Stimulated activated CD8-positive, alpha-beta memory T cell treated with anti-CD3 and anti-CD28 coated beads, Interleukin-12 subunit alpha, Interleukin-12 subunit beta, amount 100 ng/mL, for 4 hours (primary cell): ENCODE data around the gene PLIN4.
"Not testable (repeated sequence)": the region's sequence is repeated elsewhere in the genome, so short reads cannot be mapped to it uniquely, and the experiment has no call there.

Source experiments
- DNase-seq: peaks from one replicate; pipeline ENCODE4 v3.0.0-alpha.2; 2020; ENCODE audit warnings: low read depth

Gene PLIN4

DNA sequence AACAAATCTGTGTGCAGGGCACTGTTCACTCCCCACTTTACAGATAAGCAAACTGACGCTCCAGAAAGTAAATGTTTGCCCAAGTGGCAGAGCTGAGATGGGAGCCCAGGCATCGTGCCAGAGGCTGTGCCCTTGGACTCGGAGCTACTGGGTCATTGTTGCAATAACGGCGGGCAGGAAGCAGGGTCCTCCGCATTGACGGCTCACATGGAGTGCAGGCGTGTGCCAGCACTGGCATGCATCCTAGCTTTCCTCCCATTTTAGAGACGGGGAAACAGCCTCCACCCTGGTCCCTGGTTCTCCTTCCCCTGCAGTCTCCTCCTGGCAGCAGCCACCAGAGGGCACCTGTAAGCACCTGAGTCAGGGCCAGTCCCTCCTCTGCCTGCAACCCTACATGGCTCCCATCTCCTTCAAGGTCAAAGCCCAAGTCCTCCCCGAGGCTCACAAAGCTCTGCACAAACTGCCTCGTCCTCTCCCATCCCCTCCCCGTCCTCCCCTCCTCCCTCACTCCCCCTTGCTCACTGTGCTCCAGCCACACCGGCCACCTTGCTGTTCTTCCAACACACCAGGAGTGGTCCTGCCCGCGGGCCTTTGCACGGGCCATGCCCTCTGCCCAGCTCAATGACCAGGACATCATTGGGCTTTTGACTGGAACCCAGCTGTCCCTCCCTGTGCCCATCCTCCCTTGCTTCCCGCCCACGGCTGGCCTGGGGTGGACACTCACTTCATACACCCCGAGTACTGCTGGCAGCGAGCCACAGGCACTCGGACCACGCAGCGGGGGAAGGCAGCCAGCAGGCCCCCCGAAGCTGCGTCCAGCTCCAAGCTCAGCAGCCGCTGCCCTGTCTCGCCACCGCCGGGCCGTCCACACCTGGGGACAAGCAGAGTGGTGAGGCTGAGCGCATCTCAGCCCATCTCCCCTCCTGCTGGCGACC lies 29.3 kb upstream of the PLIN4 start:
- DNase-seq, result no peak

GRCh38 chr19:4543842-4544647 lies 25.8 kb upstream of the PLIN4 start:
- no peak for DNase-seq

DNA sequence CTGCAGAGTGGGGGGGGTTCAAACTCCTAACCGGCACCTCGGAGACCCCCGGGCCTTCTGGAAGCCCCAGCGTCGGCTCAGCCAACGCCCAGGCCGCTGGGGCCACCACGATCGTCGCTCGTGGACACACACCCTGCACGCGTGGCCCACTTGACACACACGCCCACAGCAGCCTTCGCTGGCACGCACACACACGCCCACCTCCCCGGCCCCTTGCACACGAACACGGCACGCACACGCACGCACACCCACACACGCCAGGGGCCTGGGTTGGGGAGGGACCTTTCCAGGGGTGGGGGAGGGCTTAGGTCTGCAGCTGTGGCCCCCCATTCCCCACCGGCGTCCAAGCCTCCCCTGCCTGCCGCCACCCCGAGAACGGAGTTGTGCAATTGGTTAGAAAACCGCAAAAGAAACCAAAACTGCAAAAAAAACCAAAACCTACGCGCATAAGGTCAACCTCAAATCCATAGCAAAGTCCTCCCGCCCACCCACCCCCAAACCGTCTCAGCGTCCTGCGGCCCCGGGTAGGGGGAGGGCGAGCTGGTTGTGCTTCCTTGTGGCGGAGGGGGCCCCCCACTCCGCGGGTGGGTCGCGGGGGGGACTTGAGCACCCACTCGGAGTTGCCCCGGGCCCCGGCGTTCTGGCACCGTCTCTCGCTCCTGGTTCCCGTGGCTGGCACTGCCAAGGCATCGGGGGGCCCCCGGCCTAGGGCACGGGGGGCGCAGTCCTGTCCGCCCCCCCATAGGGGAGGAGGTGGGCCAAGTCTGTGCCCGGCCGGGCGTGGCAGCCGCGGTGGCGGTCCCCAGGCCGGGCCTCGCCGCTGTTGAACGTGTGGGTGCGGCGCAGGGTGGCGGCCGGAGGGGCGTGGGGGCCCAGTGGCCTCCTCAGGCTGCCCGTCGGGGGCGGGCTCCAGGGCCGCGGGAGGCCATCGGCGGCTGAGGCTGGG lies 24.9 kb upstream of the PLIN4 start:
- no peak for DNase-seq

- DNase-seq, result not testable (repeated sequence)
Observed at GRCh38 chr19:4541806-4542145, 23.5 kb upstream of the PLIN4 start.

- no peak for DNase-seq
Observed at GRCh38 chr19:4541114-4541805, 23.0 kb upstream of the PLIN4 start.

DNA sequence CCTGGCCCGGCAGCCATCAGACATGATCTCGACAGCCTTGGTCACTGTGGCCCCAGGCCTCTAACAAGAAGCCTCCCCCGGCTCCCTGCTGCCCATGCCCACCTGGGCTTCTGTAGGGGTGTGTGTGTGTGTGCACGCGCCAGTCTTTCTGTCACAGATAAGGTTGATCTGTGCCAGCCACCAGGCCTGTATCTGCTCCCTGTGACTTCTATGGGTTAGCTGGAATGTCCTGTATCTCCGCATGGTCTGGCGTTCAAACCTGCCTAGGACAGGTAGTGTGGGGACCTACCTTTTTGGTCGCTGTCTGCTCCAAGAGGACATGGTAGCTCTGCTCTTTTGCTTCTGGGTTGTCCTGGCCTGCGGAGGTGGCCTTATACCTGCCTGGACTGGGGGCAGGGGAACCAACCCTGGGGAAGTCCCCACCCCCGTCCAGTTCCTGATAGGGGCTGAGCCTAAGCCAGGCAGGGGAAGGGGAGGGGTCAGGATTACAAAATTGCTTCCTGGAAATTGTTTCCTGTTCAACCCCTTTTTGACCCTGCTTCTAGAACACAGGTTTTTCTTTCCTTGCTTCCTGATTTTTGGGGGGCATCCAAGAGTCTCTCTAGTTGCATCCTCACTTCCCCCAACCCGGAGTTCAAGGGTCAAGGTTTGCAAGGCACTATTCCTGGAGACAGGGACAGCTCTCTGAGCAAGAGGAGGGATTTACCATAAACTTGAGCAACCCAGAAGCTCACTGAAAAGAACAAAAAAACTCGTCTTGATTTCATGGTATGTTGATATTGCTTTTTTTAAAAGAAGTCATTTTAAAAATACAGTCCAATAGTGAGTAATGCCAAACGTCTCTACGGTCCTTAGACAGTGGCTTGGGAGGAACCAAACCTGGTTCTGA lies 21.7 kb upstream of the PLIN4 start, which contains the start of gene LRG1:
LRG1 (minus strand) TSS at position 344 of the 889 bp plus-strand sequence; CDS start at position 321, 23 bp downstream.
- DNase-seq, result no peak

DNA sequence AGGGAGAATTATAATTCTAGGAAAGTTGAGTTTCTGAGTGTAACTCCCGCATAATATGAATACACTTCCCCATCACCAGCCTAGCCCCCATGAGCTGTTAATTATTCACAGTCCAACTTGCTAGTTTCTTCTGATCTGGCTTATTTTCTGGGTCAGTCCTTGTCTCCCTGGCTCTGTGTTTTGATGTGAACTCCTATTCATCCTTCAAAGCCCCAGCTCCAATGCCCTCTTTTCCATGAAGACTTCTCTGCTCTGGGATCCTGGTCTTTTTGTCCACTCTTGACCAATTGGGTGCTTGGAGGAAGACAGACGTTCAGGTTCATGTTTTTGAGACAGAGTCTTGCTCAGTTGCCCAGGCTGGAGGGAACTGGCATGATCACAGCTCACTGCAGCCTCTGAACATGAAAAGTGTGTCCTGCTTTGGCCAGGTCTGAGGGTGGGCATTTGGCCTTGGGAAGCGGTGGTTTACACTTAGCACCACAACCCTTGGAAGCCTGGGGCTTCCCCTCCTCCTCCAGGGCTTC lies 20.9 kb upstream of the PLIN4 start:
- no peak for DNase-seq

- no peak for DNase-seq
Observed at GRCh38 chr19:4538601-4538954, 20.3 kb upstream of the PLIN4 start.

DNA sequence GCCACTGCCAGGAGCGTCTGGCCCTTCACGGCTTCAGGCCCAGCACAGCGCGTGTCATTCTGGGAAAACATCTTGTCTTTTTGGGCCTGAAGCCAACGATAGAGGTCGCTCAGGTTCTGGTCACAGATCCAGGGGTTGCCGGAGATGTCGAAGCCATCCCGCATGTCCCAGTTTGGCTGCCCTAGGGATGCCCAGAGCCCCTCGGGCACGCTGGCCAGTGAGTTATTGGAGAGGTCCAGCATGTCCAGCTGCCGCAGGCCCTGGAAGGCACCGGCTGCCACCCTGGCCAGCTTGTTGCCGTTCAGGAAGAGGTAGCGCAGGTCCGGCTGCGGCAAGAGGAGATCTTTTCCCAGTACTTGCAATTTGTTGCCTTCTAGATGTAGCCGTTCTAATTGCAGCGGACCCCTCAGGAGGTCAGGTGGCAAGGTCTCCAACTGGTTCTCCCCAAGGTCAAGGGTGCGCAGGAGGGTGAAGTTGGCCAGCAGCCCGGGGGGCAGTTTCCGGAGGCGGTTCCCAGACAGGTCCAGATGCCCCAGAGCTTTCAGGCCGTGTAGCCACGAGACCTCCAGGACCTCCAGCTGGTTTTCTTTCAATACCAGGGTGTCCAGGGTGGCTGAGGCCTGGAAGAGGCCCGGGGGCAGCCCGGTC lies 19.8 kb upstream of the PLIN4 start:
- DNase-seq, result no peak

GRCh38 chr19:4536798-4537197 lies 18.5 kb upstream of the PLIN4 start:
- no peak for DNase-seq

GRCh38 chr19:4534836-4535658 lies 16.8 kb upstream of the PLIN4 start, which contains the start of gene PLIN5:
TSS of gene PLIN5 (minus strand) at chr19:4535224. CDS start at chr19:4534074, 1,150 bp downstream.
- DNase-seq, result peak; percentile 24

- no peak for DNase-seq
Observed at GRCh38 chr19:4533835-4534424, 15.6 kb upstream of the PLIN4 start.

GRCh38 chr19:4533334-4533733 lies 15.0 kb upstream of the PLIN4 start:
- no peak for DNase-seq

GRCh38 chr19:4531562-4532165 lies 13.4 kb upstream of the PLIN4 start:
- DNase-seq, result no peak

- no peak for DNase-seq
Observed at GRCh38 chr19:4529924-4530522, 11.7 kb upstream of the PLIN4 start.

DNA sequence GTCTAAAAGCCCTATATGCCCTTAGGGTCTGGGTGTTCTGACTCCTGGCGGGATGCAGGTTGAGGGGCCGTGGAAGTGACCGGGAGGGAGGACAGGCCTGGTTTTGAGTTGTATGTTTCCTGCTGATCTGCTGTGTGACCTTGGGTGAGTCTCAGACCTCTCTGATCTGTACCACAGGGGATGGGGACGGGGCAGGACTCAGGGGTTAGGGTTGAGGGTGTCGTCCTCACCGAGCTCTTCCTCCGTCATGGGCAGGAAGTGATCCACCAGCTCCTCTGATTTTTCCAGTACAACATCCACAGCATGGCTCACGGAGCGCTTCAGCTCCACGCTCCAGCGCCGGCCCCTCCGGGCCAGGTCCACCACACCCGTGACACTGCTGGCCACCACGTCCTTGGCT lies 10.6 kb upstream of the PLIN4 start:
- no peak for DNase-seq

- DNase-seq, result not testable (repeated sequence)
Observed at GRCh38 chr19:4527377-4527776, 9.1 kb upstream of the PLIN4 start.
